GM19468 (cell line): ENCODE measurements around the gene CLCNKB.
"Not testable (repeated sequence)": the region's sequence is repeated elsewhere in the genome, so short reads cannot be mapped to it uniquely, and the experiment has no call there.

Experiments used
- ATAC-seq: cut with Tn5 transposase; IDR thresholded peaks from one replicate; pipeline ENCODE4 v1.9.1; 2021; ENCODE audit warnings: mild to moderate bottlenecking, moderate library complexity, moderate number of reproducible peaks; ENCODE audit not compliant: unreplicated experiment; ENCODE audit errors: extremely low read depth

The CLCNKB gene

GRCh38 chr1:16055613-16056520, 12.3 kb downstream of the CLCNKB start:
- no peak for ATAC-seq

- not testable (repeated sequence) for ATAC-seq
Measured at GRCh38 chr1:16056521-16056912, 12.9 kb downstream of the CLCNKB start.

GRCh38 chr1:16057314-16057915, 13.8 kb downstream of the CLCNKB start:
- not testable (repeated sequence) for ATAC-seq

- not testable (repeated sequence) for ATAC-seq
Measured at GRCh38 chr1:16058394-16059120, 15.0 kb downstream of the CLCNKB start.

GRCh38 chr1:16061266-16061665, 17.7 kb downstream of the CLCNKB start:
- no peak for ATAC-seq

- ATAC-seq: not testable (repeated sequence)
Measured at GRCh38 chr1:16061989-16062686, 18.6 kb downstream of the CLCNKB start.

GRCh38 chr1:16062687-16063075, 19.1 kb downstream of the CLCNKB start:
- ATAC-seq: not testable (repeated sequence)

- no peak for ATAC-seq
Measured at GRCh38 chr1:16063226-16063829, 19.7 kb downstream of the CLCNKB start.

GRCh38 chr1:16063921-16064320, 20.3 kb downstream of the CLCNKB start:
- no peak for ATAC-seq

- ATAC-seq: no peak
Measured at GRCh38 chr1:16064536-16065268, 21.1 kb downstream of the CLCNKB start.

- no peak for ATAC-seq
Measured at GRCh38 chr1:16065269-16065576, 21.6 kb downstream of the CLCNKB start.

GRCh38 chr1:16066245-16066644, 22.7 kb downstream of the CLCNKB start:
- no peak for ATAC-seq

GRCh38 chr1:16067127-16067768, 23.7 kb downstream of the CLCNKB start:
- ATAC-seq: no peak

- ATAC-seq: no peak
Measured at GRCh38 chr1:16067933-16068332, 24.4 kb downstream of the CLCNKB start.

- no peak for ATAC-seq
Measured at GRCh38 chr1:16068356-16069270, 25.0 kb downstream of the CLCNKB start.

- no peak for ATAC-seq
Measured at GRCh38 chr1:16070640-16071355, 27.2 kb downstream of the CLCNKB start.

- ATAC-seq: no peak
Measured at GRCh38 chr1:16071614-16072013, 28.0 kb downstream of the CLCNKB start.
